DMS 273 treated with DMSO at 0.1 percent for 48 hours (cell line): ENCODE data around the gene APBB2.

Experiments
- DNase-seq: peaks from one replicate; lab custom pipeline; 2025; lab: John Stamatoyannopoulos, UW

The APBB2 gene

DNA sequence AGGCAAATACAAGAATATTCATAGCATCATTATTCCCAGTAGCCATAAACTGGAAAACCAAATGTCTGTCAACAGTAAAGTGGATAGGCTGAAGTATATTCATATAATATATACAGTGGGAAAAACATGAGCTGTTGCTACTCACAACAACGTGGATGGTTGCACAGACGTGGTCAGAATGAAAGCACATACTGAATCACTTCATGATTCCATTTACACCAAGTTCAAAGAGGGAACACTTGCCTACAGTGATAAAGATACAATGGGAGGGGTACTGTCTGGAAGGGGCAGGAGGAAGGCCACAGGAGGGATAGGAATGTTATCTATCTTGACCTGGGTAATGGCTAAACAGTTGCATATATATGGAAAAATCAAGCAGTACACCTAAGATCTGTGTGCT is 25.3 kb downstream of the APBB2 start:
- DNase-seq: no peak

DNA sequence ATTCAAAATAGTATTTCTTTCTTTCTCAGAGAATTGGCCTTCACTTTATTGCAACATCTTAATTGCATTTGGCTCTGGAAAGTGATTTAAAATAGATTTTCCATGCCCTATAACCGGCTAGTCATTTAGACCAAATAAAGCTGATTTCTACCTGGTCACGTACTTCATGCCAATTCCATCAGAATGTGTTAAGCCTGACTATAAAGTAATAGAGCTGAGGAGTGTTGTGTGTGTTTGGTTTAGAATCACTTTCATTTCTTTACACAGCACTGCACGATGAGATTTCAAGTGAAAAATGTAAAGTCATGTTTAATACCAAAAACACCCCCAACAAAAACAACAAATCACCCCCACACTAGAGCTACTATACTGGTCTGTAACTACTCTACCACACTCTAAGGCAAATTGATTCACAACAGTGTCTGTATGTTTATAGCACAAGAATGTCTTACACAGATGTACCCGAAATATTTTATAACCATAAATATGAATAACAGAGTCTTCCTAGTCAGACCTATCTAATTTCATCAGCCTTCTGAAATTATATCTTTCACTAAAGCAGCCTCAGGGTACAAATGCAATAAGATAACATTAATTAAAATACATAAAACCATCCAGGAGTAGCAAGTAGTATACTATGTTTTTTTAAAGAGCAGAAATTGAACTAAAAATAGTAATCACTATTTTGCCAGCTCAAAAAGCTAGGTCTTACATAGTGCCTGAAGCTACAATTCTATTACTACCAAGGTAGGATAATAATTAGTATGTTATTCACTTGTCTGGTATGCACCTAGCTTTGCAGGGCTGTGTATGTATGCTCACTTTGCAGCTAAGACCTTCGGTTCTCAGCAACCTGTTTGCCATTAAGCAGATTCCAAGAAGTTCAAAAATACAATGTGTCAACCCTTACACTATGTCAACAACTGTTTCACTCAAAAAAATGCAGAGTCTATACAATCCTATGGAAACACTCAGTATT is 28.4 kb downstream of the APBB2 start:
- DNase-seq: no peak

DNA sequence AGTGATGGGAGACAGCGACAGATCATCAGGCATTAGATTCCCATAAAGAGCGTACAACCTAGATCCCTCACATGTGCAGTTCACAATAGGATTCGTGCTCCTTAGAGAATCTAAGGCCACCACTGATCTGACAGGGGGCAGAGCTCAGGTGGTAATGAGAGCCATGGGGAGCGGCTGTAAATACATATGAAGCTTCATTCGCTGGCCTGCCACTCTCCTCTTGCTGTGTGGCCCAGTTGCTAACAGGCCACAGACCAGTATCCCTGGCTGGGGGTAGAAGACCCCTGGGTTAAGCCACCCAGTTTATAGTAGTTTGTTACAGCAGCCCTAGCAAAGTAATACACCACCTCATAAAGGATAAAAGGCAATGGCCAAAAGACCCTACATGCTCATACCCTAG is 30.3 kb downstream of the APBB2 start:
- no peak for DNase-seq

DNA sequence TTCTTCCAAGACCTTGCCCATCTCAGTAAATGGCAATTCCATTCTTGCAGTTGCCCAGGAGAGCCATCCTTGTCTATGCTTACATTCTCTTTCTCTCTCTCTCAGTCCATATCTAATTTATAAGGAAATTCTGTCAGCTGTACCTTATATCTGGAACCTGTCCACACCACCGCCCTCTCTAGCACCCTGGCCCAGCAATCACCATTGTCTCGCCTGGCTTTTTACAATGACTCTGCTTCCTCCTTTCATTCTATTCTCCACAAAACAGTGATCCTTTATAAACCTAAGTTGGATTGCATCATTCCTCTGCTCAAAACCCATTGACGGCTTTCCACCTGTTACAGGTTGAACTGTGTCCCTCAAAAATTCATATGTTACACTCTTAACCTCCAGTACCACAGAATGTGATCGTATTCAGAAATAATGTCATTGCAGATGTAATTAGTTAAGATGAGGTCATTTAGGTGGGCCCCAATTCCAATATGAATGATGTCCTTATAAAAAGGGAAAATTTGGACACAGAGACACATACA is 31.3 kb downstream of the APBB2 start:
- no peak for DNase-seq

DNA sequence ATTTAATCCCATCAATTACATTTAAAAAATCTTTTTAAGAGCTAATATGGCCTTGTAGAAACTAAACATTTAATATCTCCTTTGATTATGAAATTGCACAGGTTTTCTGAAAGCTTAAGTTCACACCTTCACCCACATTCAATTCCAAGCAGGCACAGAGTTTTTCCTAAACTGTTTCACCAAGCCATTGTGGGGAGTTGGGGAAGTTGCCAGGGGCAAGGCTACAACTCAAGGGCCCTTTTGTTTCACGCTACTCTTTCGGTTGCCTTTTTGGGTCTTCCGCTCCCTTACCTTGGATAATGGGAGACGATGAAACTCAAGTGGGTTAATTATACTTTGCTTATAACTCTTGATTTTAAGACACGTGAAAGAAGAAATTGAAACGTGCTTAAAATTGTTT is 33.3 kb downstream of the APBB2 start:
- no peak for DNase-seq

DNA sequence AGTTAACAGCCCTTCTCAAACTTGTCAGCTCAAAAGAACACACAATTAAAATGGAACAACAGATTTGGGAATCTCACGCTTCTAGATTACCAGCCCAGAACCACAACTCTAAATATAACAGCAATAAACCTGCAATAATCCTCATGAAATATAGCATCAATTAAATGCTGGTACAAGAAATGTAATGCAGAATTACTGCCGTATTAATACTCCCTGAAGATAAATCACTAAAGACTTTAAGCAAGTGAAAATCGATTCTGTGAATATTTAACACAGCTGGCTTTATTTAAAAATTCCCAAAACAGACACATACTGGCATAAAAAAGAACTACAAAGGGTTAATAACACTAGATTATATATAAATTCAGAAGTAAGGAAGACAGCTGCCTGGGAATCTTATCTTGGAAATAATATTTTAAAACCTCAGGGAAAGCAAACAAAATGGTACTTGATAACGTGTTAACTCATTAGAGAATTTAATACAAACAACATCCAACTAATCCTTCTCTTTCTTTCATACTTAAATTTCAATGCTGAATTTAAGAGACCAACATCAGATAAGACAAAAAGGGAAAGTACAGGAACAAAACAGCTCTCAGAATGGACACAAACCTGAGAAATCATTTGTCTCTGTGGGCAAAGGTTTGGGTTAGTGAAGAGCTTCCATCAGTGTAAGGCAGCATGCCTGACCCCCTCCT is 34.7 kb downstream of the APBB2 start:
- no peak for DNase-seq

DNA sequence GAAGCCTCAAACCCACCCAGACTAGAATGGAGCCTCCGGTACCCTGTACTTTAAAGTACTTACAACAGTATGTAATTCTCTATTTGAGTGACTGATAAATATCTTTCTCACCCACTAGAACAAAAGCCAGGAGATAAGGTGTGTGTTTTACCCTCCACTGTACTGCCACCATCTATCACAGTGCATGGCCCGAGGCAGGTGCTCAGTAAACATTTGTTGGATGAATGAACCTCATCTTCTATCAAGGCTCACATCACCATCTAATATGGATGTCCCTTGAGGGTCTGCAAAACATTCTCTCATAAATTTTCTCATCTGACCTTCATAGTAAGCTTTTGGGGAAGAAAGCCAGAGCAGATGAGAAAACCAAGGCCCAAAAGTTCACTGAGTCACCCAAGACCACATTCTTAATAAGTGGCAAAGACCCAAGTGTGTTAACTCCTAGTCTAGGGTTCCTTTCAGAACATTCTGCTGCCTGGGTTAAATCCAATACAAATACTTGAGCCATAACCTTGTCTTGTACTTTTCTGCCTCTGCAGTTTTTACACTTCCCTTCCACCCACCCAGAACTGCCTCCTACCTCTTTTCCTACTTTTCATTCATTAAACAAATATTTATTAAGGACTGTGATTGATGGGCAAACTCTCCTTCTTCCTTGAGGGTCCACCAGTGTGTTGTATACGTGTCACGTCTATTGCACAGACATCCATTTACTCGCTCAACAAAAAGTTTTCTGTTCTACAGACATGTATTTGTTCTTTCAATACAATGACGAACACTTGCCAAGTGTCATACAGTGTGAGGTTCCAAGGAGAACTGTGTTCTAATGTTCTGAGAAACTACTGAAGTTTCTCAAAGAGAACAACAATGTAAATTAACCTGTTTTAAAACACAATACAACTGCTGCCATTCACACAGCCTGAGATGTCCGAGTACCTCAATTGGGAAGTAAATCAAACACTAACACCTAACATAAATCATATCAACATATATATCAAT is 35.7 kb downstream of the APBB2 start:
- DNase-seq: no peak

DNA sequence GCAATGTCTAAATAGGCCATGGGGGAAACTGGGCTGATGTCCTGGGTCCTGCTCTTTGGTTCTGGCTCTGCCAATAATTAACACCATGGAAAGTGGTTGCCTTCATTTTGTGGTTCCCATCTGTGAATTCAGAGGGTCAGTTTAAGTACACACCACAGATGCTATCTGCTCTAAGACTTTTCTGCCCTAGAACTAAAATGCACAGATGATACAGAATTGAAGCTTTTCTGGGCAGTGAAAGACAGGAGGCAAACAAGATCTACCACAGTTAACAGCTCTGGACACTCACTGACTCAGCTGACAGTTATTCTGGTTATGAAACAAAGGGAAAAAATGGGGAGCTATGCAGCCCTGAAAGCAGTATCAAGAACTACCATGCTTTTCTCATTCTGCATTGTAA is 37.3 kb downstream of the APBB2 start:
- no peak for DNase-seq

DNA sequence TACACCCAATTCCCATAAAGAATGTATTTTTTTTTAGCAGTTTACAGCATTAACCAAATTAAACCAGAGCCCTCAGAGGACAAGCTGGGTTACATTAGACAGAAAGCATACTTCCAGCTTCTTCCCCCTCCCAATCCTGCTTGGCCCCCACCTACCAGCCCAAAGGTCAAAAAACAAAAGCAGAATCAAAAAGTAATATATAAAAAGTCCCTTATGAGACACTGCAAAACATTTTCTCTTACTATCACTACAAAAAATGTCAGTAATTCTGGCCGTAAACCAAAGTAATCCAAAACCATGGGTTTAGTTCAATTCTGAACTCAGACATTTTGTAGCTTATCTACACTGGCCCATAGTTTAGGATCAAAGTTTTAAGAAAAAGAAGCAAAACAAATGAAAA is 38.0 kb downstream of the APBB2 start:
- no peak for DNase-seq

DNA sequence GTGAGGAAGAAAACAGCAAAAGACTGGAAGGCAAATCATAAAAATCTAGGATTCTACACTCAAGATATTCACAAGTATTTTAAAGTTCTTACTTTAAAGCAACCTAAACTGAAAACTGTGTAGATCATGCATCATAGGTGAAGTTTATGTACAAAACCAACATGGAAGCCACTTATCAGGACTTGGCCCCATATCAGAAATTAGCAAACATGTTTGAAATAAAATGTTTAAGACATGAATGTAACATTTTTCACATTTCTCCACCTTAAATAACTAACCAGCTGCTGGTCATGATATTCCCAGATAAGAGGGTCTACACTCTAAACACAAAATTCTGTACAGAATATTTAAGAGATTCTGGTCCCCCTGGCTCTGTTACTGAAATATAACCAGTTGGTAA is 38.5 kb downstream of the APBB2 start:
- no peak for DNase-seq

DNA sequence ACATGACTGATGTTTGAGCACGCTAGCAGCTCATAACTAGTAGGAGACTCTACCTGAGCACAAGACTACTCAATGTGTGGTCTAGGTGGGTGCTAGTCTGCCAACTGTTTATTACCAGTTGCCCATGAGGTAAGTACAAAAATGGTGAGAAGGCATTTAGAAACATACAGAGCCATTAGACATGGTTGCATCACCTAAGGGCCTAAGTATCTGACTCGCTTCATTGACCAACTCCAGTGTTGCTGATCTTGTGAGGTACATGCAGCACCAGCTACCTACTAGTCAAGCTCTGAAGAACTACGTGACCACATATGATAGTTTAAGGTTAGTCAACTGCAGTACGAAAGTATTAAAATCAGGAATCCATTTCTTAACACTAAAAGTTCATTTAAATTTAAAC is 39.9 kb downstream of the APBB2 start:
- DNase-seq: no peak

DNA sequence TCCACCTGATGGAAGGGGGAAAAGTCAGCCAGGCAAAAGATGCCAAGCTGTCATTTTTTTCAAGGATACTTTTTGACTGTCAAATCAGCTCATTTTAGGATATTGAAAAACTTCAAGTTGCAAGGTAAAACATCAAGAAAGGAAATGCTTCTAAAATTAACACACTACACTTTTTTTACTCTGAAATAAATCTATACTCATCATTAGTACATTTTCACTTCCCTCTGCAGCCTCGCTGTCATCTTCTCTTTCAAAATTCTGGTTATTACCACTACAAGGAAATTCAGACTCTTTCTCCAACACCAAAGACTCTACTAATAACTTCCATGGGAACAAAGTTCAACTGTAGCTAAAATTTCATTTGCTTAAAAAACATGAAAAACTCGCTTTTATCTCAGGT is 41.6 kb downstream of the APBB2 start:
- no peak for DNase-seq

DNA sequence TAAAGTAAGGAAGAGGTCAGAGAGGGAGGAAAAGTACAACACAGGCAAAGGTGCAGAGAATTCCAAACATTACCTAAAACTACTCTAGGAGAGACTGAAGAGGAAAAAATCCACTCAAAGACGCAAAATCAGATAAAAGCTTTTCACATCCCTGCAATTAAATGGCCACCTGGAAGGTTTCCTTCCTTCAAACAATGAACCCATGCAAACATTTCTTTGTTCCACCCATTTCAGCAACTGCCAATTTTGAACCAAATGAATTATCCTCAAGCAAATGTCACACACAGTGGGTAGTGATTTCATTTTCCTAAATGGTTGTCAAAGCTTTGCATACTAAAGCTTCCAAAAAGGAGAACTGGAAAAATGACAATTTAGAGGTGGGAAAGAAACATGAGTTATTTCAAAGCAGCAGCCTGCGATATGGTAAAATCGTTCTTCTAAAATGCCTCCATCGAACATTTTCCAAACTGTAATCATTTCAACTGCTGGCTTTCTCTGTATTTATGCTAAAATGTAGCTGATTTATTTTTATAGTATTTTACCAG is 45.0 kb downstream of the APBB2 start:
- no peak for DNase-seq

DNA sequence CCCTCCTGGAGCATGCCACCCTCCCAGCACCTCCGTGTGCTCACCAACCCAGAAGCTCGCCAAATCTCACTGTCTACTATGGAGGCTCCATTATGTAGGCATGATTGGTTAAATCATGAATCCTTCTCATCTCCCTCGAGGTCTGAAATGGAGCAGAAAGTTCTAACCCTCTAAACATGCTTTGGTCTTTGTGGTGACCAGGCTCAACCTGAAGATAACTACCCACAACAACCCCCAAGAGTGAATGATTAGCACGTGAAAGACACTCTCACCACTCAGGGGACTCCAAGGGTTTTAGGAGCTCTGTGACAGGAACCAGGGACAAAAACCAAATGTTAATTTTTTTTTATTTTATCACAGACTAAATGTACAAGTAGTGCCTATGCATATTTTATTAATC is 47.2 kb downstream of the APBB2 start:
- DNase-seq: no peak

DNA sequence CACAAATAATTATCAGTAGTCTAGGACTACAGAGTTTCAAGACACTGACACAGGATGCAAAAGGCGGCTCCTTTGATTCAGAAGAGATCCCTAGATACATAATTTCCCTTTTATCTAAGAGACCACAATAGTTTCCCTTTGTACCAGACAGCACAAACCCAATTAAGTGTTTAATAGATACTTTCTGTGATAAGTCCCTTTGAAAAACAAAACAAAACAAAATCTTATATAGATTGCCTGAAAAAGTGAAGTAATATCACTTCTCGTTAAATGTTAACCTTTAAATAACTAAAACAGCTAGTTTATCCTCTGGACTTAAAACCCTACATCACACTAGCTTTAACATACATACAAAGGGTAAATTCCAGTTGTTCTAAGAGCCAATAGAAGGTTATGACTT is 49.9 kb downstream of the APBB2 start:
- DNase-seq: no peak

DNA sequence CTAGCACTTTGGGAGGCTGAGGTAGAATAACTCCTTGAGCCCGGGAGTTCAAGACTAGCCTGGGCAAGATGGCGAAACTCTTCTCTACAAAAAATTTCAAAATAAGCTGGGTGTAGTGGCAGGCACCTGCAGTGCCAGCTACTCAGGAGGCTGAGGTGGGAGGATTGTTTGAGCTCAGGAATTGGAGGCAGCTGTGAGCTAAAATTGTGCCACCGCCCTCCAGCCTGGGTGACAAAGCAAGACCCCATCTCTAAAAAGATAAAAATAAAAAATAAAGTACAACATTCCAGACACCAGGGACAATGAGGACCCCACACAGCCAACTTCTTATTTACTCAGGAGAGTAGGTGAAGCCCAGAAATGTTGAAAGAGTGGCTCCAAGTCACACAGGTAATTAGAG is 53.0 kb downstream of the APBB2 start:
- DNase-seq: no peak

DNA sequence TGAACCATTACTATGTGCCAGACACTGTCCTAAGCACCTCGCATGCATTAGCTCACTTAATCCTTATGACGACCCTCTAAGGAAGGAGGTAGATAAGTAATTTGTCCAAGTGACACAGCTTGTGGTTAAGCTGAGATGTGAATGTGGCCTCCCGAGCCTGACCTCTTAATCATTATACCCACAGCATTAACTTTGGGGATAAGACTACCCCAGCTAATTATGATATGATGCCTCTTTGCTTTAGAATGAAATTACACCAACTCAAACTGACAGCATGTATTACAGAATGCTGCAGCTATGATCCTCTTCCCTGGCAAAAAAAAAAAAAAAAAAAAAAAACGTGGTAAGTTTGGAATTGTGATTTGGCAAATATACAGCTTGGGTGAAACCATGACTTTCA is 53.5 kb downstream of the APBB2 start:
- no peak for DNase-seq

DNA sequence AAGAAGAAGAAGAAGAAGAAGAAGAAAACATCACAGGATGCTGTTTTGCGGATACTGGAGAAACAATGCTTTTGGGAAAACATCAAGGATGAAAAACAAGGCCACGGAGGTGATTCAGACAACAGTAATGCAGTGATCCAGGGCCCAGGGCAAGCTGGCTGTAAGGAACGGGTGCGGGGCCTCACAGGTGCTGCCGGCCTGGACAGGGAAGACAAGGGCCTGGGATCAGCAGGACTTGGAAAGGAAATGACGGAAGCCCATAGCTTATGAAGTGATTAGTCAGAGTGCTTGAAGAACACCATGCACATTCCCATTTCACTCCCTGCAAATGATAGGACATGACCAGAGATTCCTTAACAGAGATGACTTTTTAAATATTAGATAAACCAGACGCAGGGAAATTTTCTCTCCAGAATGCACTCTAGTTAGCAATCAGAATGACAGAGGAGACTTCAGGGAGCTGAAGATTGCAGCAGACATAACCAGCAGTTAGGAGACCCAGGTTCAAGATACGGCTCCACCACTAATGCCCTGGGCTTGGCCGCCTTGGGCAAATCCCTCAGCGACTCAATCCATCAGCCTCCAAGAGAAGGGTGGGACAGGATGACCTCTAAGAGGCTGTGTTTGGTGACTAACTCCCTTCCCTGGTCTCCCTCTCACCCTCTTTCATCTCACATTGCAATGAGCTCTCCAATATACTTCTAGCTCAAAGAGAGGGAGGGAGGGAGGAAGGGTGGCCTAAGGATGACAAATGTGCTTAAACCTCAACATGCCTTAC is 54.1 kb downstream of the APBB2 start:
- no peak for DNase-seq

DNA sequence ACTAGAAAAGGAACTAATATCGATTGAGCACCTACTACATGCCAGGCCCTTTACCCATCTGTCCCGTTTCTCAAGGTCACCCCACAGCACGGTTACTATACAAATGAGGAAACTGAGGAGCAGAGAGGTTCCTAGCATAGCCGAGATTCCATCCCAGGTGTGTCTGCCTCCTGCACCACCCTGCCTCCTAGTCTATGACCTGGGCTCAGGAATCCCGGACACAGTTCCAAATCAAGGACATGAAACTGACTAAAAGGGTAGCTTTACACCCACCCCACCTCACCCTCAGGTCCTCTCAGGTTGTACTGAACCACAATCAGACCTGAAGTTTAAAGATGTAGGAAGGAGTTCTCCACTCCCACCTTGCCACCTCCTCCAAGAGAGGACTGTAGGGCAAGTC is 55.6 kb downstream of the APBB2 start:
- DNase-seq: no peak

DNA sequence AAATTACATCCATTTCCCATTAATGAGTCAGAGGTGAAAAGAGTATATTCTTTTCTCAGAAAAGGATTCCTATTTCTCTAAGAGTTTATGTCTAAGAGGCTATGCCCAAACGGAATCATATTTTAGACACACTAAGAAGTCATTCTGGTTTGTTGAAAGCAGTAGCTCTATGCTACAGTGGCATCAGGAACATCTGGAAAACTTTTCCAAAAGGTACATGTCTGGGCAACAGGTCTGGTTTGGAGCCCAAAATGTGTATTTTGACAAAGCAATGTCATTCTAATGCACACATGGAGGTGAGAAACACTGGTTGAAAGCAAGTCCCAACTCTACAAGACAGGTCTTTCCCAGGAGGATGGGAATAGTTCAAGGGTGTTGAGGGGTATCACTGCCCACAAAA is 56.1 kb downstream of the APBB2 start:
- no peak for DNase-seq

DNA sequence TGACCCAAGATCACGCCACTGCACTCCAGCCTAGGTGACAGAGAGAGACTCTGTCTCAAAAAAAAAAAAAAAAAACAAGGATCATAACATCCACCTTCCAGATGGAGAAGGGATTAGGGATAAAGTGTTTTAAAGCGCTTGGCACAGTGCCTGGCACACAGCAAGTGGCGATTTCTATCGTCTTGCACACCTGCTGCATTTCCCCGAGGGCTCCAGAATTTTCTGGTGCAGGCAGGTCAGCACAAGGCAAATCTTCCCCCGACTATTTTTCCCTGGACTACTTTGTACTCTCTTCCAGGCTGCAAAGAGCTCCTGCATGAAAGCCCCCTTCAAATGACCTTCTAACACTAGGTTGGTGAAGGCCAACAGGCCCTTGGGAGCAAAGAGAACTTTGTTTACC is 57.3 kb downstream of the APBB2 start:
- peak; percentile 45 for DNase-seq
